H1 (cell line): ENCODE data around the gene COL27A1. TPM values are rescaled to one million over a fixed set of nuclear protein-coding genes. Genes with fewer than 3 reads are reported as not detected.

Source experiments
- ATF2 ChIP-seq: IDR thresholded peaks from 2 replicates; pipeline ENCODE4 v1.6.1; 2012; ENCODE audit warnings: low read length, inconsistent platforms
- E2F6 ChIP-seq: IDR thresholded peaks from 2 replicates; pipeline ENCODE4 v1.6.1; 2012; ENCODE audit warnings: inconsistent platforms
- KDM1A ChIP-seq: fragments of 200-600, 300-600 bp; sonication (generic); IDR thresholded peaks from 2 replicates; pipeline ENCODE4 v1.7.1; 2016; ENCODE audit warnings: mild to moderate bottlenecking, low read length, borderline replicate concordance
- polyA plus RNA-seq, 7 experiments: library from polyadenylated mRNA; depleted of rRNA in 3 of 7; stranded (reverse) in 5 of 7; unstranded in 2 of 7; fragments of >200 nt in 5 of 7; fragments of 200-250 nt in 2 of 7; gene quantifications; 1 replicate in 5 of 7; 2 replicates in 1 of 7; 4 replicates in 1 of 7; pipeline versions ENCODE4 v1.2.1 to v1.2.3, GENCODE V29; 2011 to 2013; ENCODE audit warnings: missing spikeins in 2 of 7, mixed read lengths in 2 of 7
- total RNA-seq: library from RNA; stranded (reverse); fragmentation: NEBNext Ultra II Directional; extraction: Animal tissue kit (Norgen Biotek cat#: 25700); gene quantifications from 2 replicates; pipeline ENCODE4 v1.2.1, GENCODE V29; 2021

COL27A1 gene
- total and polyA plus RNA-seq, 2 of the 8 experiments (the other 6 are each of a cell fraction or from before 2014, with no cell fraction given): 15.1 to 22.8 TPM

- TF ChIP-seq E2F6 (no peak), KDM1A (no peak), ATF2 (no peak)
Observed at GRCh38 chr9:114177423-114178064, 22.2 kb downstream of the COL27A1 start (continued).
